Fibroblast of lung (primary cell): Measurements from ENCODE around the gene BBOF1. TPM values are rescaled to one million over a fixed set of nuclear protein-coding genes. Genes with fewer than 3 reads are reported as not detected.

Source experiments
- DNase-seq, 2 donors: peaks; one replicate each; pipeline versions ENCODE4 v3.0.0 to v3.0.0-alpha.2; 2010; ENCODE audit warnings: low read depth in 2 of 2
- H2AFZ ChIP-seq: 2 replicates; pipeline ENCODE4 v1.5.1; 2012; ENCODE audit warnings: low read length, control low read depth, inconsistent platforms
- H3K27ac ChIP-seq: 2 replicates; pipeline ENCODE4 v1.5.1; 2011; ENCODE audit warnings: low read length, control low read depth; ENCODE audit not compliant: insufficient read depth
- H3K27me3 ChIP-seq: 2 replicates; pipeline ENCODE4 v1.5.1; 2011; ENCODE audit warnings: mild to moderate bottlenecking, low read length; ENCODE audit not compliant: control insufficient read depth, insufficient read depth
- H3K36me3 ChIP-seq: 2 replicates; pipeline ENCODE4 v1.5.1; 2011; ENCODE audit warnings: low read length; ENCODE audit not compliant: control insufficient read depth, insufficient read depth
- H3K4me1 ChIP-seq: 2 replicates; pipeline ENCODE4 v1.5.1; 2011; ENCODE audit warnings: low read length; ENCODE audit not compliant: control insufficient read depth, insufficient read depth; ENCODE audit errors: extremely low read depth
- H3K4me2 ChIP-seq: 2 replicates; pipeline ENCODE4 v1.5.1; 2011; ENCODE audit warnings: low read length, control low read depth; ENCODE audit not compliant: insufficient read depth; ENCODE audit errors: extremely low read depth
- H3K4me3 ChIP-seq, 4 experiments: fragments of 200-600 bp in 1 of 4; sonication (generic) in 1 of 4; replicated peaks in 1 of 4; 2 replicates each; pipeline ENCODE4 v1.5.1; 2011 to 2016; ENCODE audit warnings: low read length in 4 of 4, low read depth in 3 of 4, mild to moderate bottlenecking in 3 of 4, control low read depth in 2 of 4, inconsistent platforms in 1 of 4, mixed read lengths in 1 of 4; ENCODE audit not compliant: insufficient read depth in 1 of 4; ENCODE audit errors: control extremely low read depth in 1 of 4
- H3K79me2 ChIP-seq: 2 replicates; pipeline ENCODE4 v1.5.1; 2012; ENCODE audit warnings: mild to moderate bottlenecking, low read length, inconsistent platforms; ENCODE audit not compliant: control insufficient read depth, insufficient read depth
- H3K9ac ChIP-seq: 2 replicates; pipeline ENCODE4 v1.5.1; 2011; ENCODE audit warnings: mild to moderate bottlenecking, low read length, control low read depth; ENCODE audit not compliant: insufficient read depth
- H3K9me3 ChIP-seq: 2 replicates; pipeline ENCODE4 v1.5.1; 2012; ENCODE audit warnings: low read depth, low read length; ENCODE audit not compliant: control insufficient read depth, insufficient read depth
- H4K20me1 ChIP-seq: 2 replicates; pipeline ENCODE4 v1.5.1; 2011; ENCODE audit warnings: low read length; ENCODE audit not compliant: control insufficient read depth, insufficient read depth; ENCODE audit errors: extremely low read depth
- CTCF ChIP-seq, 2 donors: IDR thresholded peaks in 1 of 2; conservative IDR thresholded peaks in 1 of 2; 1 replicate in 1 of 2; 2 replicates in 1 of 2; pipeline ENCODE4 v1.5.1; 2011 to 2012; ENCODE audit warnings: low read length in 2 of 2, control low read depth in 1 of 2, inconsistent platforms in 1 of 2, low read depth in 1 of 2, mild to moderate bottlenecking in 1 of 2
- EZH2 ChIP-seq: IDR thresholded peaks from 2 replicates; pipeline ENCODE4 v1.5.1; 2012; ENCODE audit warnings: low read length, control low read depth, mild to moderate bottlenecking; ENCODE audit errors: missing control alignments
- polyA plus RNA-seq, 2 donors: library from polyadenylated mRNA; depleted of rRNA in 1 of 2; stranded (reverse) in 1 of 2; unstranded in 1 of 2; fragments of >200 nt; gene quantifications; 2 replicates each; pipeline ENCODE4 v1.2.1, GENCODE V29; 2011 to 2012; ENCODE audit warnings: missing spikeins in 1 of 2
- total RNA-seq: library from RNA; depleted of rRNA; stranded (reverse); fragments of >200 nt; gene quantifications from 2 replicates; pipeline ENCODE4 v1.2.1, GENCODE V29; 2014

Gene BBOF1
- total and polyA plus RNA-seq, 2 donors (not counting 1 experiment from before 2014, with no cell fraction given), result 3.8 to 7.8 TPM

GRCh38 chr14:73995977-73996378 is 23.2 kb upstream of the BBOF1 start:
- no peaks in the 10 kb centered on the region for H4K20me1 ChIP-seq
- H3K4me3 ChIP-seq, result no peak overlapping the region
- H3K9ac ChIP-seq, result no peak overlapping the region
- no peak for TF ChIP-seq CTCF (conservative IDR thresholded peaks at IDR 0.05 in 1 of 2, IDR thresholded peaks at IDR 0.05 in 1 of 2; ENCODE audit: low read depth in 1 of 2, low read length in 2 of 2)
- no peak overlapping the region for H3K27ac ChIP-seq
- no peaks in the 10 kb centered on the region for H3K36me3 ChIP-seq
- no peaks in the 10 kb centered on the region for H3K79me2 ChIP-seq
- H3K27me3 ChIP-seq, result no peaks in the 10 kb centered on the region
- H3K4me1 ChIP-seq, result no peaks in the 10 kb centered on the region
- no peaks in the 10 kb centered on the region for H3K9me3 ChIP-seq
- no peak overlapping the region for H3K4me2 ChIP-seq
- DNase-seq, result no peak
- H2AFZ ChIP-seq, result no peak overlapping the region

- Histone ChIP-seq H3K27me3 (no peaks in the 10 kb centered on the region), H3K4me1 (no peaks in the 10 kb centered on the region), H3K27ac (no peak overlapping the region), H3K36me3 (no peaks in the 10 kb centered on the region), H3K4me3 (no peak overlapping the region), H3K4me2 (no peak overlapping the region), H2AFZ (no peak overlapping the region), H3K9ac (no peak overlapping the region), H4K20me1 (no peaks in the 10 kb centered on the region), H3K9me3 (no peaks in the 10 kb centered on the region), H3K79me2 (no peaks in the 10 kb centered on the region)
- DNase-seq, result no peak
- TF ChIP-seq CTCF (conservative IDR thresholded peaks at IDR 0.05 in 1 of 2, IDR thresholded peaks at IDR 0.05 in 1 of 2; ENCODE audit: low read depth in 1 of 2, low read length in 2 of 2) (no peak), EZH2 (no peak)
Measured at GRCh38 chr14:73996731-73997107, 22.4 kb upstream of the BBOF1 start.

DNA sequence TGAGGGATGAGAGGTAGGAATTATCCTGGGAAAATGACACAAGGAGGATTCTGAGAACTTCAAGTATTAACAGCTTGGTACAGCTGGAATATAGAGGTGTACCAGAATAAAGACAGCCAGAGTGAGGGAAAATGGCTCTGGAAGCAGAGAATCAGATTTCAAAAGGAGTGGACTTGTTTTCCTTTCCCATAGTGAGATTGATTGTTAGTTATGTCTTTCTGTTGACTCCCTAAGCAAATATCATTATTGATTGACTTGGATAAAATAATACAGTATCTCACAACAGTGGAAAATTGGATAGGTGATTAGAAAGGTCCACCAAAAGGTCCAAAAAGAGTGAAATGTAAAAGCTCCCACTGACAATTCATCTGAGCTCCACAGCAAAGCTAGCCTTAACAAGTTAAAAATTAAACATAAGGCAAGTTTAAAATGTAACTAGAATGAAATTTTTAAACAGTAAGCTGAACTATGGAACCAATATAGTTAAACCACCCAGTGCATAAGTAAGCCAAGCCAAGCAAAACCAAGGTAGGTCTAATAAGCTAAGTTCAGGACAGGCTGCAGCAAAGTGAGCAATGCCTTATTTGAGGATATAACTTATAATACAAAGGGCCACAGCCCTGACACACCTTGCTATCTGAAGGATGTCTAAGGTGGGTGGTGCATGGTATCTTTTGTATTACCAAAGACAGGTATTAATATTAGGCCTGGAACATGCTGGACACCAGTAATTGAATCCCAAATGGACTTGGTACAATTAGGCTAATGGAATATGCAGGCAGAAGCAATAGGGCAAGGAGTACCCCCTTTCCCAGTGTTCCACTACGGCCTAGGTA is 21.8 kb upstream of the BBOF1 start:
- Histone ChIP-seq H3K9ac (no peak overlapping the region), H3K4me2 (no peak overlapping the region), H2AFZ (no peak overlapping the region), H3K27ac (no peak overlapping the region), H4K20me1 (no peaks in the 10 kb centered on the region), H3K4me1 (no peaks in the 10 kb centered on the region), H3K79me2 (no peaks in the 10 kb centered on the region), H3K36me3 (no peaks in the 10 kb centered on the region), H3K9me3 (no peaks in the 10 kb centered on the region), H3K27me3 (no peaks in the 10 kb centered on the region), H3K4me3 (no peak overlapping the region)
- no peak for DNase-seq
- TF ChIP-seq EZH2 (no peak), CTCF (conservative IDR thresholded peaks at IDR 0.05 in 1 of 2, IDR thresholded peaks at IDR 0.05 in 1 of 2; ENCODE audit: low read depth in 1 of 2, low read length in 2 of 2) (no peak)
